ENCODE measurements around the gene WHAMM.

The WHAMM gene

DNA sequence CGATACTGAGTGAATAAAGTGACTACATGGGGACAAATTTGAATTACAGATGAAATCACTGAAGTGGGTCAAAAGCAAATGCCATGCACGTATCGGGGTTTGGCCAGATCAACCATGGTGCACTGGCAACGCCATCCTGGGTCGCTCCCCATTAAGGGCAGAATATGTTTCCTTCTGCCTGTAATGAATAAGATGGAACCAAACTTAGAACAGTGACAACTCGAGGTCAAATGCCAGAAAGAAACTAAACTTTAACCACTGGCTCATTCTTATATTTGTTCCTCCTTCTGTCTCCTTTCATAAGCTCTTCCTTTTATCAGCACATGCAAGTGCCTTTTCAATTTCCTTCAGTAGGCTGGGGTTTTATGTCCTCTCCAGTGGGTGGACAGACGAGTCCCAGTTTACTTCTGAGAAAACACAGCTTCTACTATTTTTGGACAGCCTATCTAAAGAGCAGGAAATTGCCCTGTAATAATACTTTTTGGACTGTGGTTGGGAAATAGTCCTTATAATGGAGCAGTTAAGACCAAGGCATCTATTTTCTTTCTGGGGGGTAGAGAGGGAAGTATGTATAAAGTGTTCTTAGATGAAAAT, 61.4 kb downstream of the WHAMM start:
- H3K4me1 ChIP-seq (ENCODE audit: control insufficient read depth, insufficient read depth, low read length, unreplicated experiment), result peaks cover 8% of the 10 kb centered on the region
- no peak overlapping the region for H3K27ac ChIP-seq (ENCODE audit: low read depth, low read length)
- no peak overlapping the region for H2AFZ ChIP-seq (ENCODE audit: low read length, unreplicated experiment)
- H3K36me3 ChIP-seq (ENCODE audit: insufficient read depth, low read length), result no peaks in the 10 kb centered on the region
- H3K4me3 ChIP-seq (ENCODE audit: low read depth, low read length), result no peak overlapping the region
- no peaks in the 10 kb centered on the region for H3K79me2 ChIP-seq (ENCODE audit: control insufficient read depth, insufficient read depth, low read length, unreplicated experiment)
- H3K27me3 ChIP-seq (ENCODE audit: insufficient read depth, low read length), result no peaks in the 10 kb centered on the region

DNA sequence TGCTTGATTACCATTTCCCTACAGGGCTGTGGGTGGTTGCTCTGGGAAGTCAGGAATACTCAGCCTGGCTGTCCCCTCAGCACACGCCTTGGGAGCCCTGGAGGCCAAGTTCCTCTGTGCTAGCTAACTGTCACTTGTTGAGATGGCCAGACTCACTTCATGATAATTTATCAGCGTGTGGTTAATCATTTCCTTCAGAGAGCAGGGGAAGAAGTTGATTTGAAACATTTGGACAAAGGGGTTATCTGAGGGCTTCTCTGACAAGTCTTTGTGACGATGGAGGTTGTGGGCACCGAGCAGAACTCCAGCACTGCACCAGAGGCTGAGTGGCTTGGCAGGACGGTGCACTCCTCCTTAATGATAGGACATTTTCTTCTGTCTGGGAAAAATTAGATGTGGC, 61.9 kb downstream of the WHAMM start:
- peaks cover 11% of the 10 kb centered on the region for H3K4me1 ChIP-seq (ENCODE audit: control insufficient read depth, insufficient read depth, low read length, unreplicated experiment)
- H3K27me3 ChIP-seq (ENCODE audit: insufficient read depth, low read length), result no peaks in the 10 kb centered on the region
- H2AFZ ChIP-seq (ENCODE audit: low read length, unreplicated experiment), result no peak overlapping the region
- H3K4me3 ChIP-seq (ENCODE audit: low read depth, low read length), result no peak overlapping the region
- H3K27ac ChIP-seq (ENCODE audit: low read depth, low read length), result no peak overlapping the region
- H3K36me3 ChIP-seq (ENCODE audit: insufficient read depth, low read length), result no peaks in the 10 kb centered on the region
- no peaks in the 10 kb centered on the region for H3K79me2 ChIP-seq (ENCODE audit: control insufficient read depth, insufficient read depth, low read length, unreplicated experiment)

DNA sequence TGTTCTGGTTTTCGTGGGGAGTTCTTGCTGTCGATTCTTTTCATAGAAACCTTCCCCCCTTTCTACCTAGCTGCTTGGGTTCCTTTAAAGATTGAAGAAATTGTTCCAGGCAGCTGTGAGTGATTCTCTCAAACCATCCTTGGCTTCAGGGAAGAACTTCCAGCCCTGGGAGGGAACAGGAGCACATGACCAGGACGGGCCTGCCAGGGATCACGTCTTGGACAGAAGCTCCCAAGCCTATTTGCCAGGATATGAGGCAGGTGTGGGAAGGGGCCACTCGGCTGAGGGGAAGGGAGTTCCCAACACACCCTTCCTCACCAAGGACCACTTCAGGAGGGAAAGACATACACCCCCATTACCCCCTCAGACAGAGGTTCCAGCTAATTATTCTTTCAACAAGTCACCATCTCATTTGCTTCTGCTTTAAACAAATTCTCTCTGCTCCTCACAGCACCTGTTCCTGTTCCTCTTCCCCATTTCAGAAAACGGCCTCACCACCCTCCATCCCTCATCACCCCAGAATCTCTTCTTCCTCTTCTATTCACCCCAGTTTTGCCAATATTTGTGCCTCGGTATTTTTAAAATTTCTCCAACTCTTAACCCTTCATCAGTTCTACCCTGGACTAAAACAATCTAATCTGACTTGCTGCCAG, 62.5 kb downstream of the WHAMM start:
- H3K4me1 ChIP-seq (ENCODE audit: control insufficient read depth, insufficient read depth, low read length, unreplicated experiment), result peaks cover 11% of the 10 kb centered on the region
- no peak overlapping the region for H3K4me3 ChIP-seq (ENCODE audit: low read depth, low read length)
- H3K27ac ChIP-seq (ENCODE audit: low read depth, low read length), result no peak overlapping the region
- no peak overlapping the region for H2AFZ ChIP-seq (ENCODE audit: low read length, unreplicated experiment)
- H3K27me3 ChIP-seq (ENCODE audit: insufficient read depth, low read length), result no peaks in the 10 kb centered on the region
- H3K36me3 ChIP-seq (ENCODE audit: insufficient read depth, low read length), result no peaks in the 10 kb centered on the region
- no peaks in the 10 kb centered on the region for H3K79me2 ChIP-seq (ENCODE audit: control insufficient read depth, insufficient read depth, low read length, unreplicated experiment)

GRCh38 chr15:82873000-82873680, 63.7 kb downstream of the WHAMM start:
- Histone ChIP-seq H3K4me3 (ENCODE audit: low read depth, low read length) (no peak overlapping the region), H3K27me3 (ENCODE audit: insufficient read depth, low read length) (no peaks in the 10 kb centered on the region), H3K27ac (ENCODE audit: low read depth, low read length) (no peak overlapping the region), H3K36me3 (ENCODE audit: insufficient read depth, low read length) (no peaks in the 10 kb centered on the region), H3K4me1 (ENCODE audit: control insufficient read depth, insufficient read depth, low read length, unreplicated experiment) (peaks cover 11% of the 10 kb centered on the region), H2AFZ (ENCODE audit: low read length, unreplicated experiment) (no peak overlapping the region), H3K79me2 (ENCODE audit: control insufficient read depth, insufficient read depth, low read length, unreplicated experiment) (no peaks in the 10 kb centered on the region)

GRCh38 chr15:82874267-82874666, 64.8 kb downstream of the WHAMM start:
- Histone ChIP-seq H3K36me3 (ENCODE audit: insufficient read depth, low read length) (no peaks in the 10 kb centered on the region), H2AFZ (ENCODE audit: low read length, unreplicated experiment) (no peak overlapping the region), H3K79me2 (ENCODE audit: control insufficient read depth, insufficient read depth, low read length, unreplicated experiment) (no peaks in the 10 kb centered on the region), H3K27ac (ENCODE audit: low read depth, low read length) (no peak overlapping the region), H3K27me3 (ENCODE audit: insufficient read depth, low read length) (no peaks in the 10 kb centered on the region), H3K4me1 (ENCODE audit: control insufficient read depth, insufficient read depth, low read length, unreplicated experiment) (peaks cover 11% of the 10 kb centered on the region), H3K4me3 (ENCODE audit: low read depth, low read length) (no peak overlapping the region)

DNA sequence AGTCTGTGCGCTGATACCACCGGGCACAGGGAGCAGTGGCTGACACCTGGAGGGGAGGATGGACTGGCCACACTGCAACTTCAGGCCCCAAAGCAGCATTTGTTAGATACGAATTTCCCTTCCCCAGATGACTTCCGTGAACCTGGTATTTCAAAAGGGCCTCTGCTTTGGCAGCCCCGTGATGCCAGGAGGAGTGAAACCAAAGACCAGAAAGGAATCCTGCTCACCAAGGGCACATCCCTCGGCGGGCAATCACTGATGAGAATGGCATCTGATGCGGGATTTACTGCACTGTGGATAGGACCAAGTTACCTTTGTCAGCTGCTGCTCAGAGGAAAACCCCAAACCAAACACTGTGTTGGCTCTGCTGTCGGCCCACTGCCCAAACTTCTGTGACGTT, 65.5 kb downstream of the WHAMM start:
- H3K4me1 ChIP-seq (ENCODE audit: control insufficient read depth, insufficient read depth, low read length, unreplicated experiment), result peaks cover 11% of the 10 kb centered on the region
- H3K79me2 ChIP-seq (ENCODE audit: control insufficient read depth, insufficient read depth, low read length, unreplicated experiment), result no peaks in the 10 kb centered on the region
- no peaks in the 10 kb centered on the region for H3K27me3 ChIP-seq (ENCODE audit: insufficient read depth, low read length)
- H3K27ac ChIP-seq (ENCODE audit: low read depth, low read length), result 0 out of 2 replicates have a peak overlapping the region, but pooled peaks have one; percentile 53
- H2AFZ ChIP-seq (ENCODE audit: low read length, unreplicated experiment), result no peak overlapping the region
- no peak overlapping the region for H3K4me3 ChIP-seq (ENCODE audit: low read depth, low read length)
- no peaks in the 10 kb centered on the region for H3K36me3 ChIP-seq (ENCODE audit: insufficient read depth, low read length)

- no peaks in the 10 kb centered on the region for H3K36me3 ChIP-seq (ENCODE audit: insufficient read depth, low read length)
- no peak overlapping the region for H2AFZ ChIP-seq (ENCODE audit: low read length, unreplicated experiment)
- no peaks in the 10 kb centered on the region for H3K79me2 ChIP-seq (ENCODE audit: control insufficient read depth, insufficient read depth, low read length, unreplicated experiment)
- no peaks in the 10 kb centered on the region for H3K27me3 ChIP-seq (ENCODE audit: insufficient read depth, low read length)
- peaks cover 11% of the 10 kb centered on the region for H3K4me1 ChIP-seq (ENCODE audit: control insufficient read depth, insufficient read depth, low read length, unreplicated experiment)
- H3K27ac ChIP-seq (ENCODE audit: low read depth, low read length), result peak overlapping the region; percentile 53
- 0 out of 2 replicates have a peak overlapping the region, but pooled peaks have one; percentile 10 for H3K4me3 ChIP-seq (ENCODE audit: low read depth, low read length)
Observed at GRCh38 chr15:82875411-82876003, 66.1 kb downstream of the WHAMM start.

GRCh38 chr15:82877825-82878224, 68.4 kb downstream of the WHAMM start:
- no peaks in the 10 kb centered on the region for H3K79me2 ChIP-seq (ENCODE audit: control insufficient read depth, insufficient read depth, low read length, unreplicated experiment)
- no peaks in the 10 kb centered on the region for H3K27me3 ChIP-seq (ENCODE audit: insufficient read depth, low read length)
- no peak overlapping the region for H2AFZ ChIP-seq (ENCODE audit: low read length, unreplicated experiment)
- H3K36me3 ChIP-seq (ENCODE audit: insufficient read depth, low read length), result no peaks in the 10 kb centered on the region
- no peak overlapping the region for H3K4me3 ChIP-seq (ENCODE audit: low read depth, low read length)
- H3K27ac ChIP-seq (ENCODE audit: low read depth, low read length), result no peak overlapping the region
- peaks cover 11% of the 10 kb centered on the region for H3K4me1 ChIP-seq (ENCODE audit: control insufficient read depth, insufficient read depth, low read length, unreplicated experiment)

GRCh38 chr15:82878325-82878724, 68.9 kb downstream of the WHAMM start:
- Histone ChIP-seq H2AFZ (ENCODE audit: low read length, unreplicated experiment) (no peak overlapping the region), H3K27me3 (ENCODE audit: insufficient read depth, low read length) (no peaks in the 10 kb centered on the region), H3K36me3 (ENCODE audit: insufficient read depth, low read length) (no peaks in the 10 kb centered on the region), H3K4me3 (ENCODE audit: low read depth, low read length) (no peak overlapping the region), H3K27ac (ENCODE audit: low read depth, low read length) (no peak overlapping the region), H3K4me1 (ENCODE audit: control insufficient read depth, insufficient read depth, low read length, unreplicated experiment) (peaks cover 11% of the 10 kb centered on the region), H3K79me2 (ENCODE audit: control insufficient read depth, insufficient read depth, low read length, unreplicated experiment) (no peaks in the 10 kb centered on the region)

- H3K79me2 ChIP-seq (ENCODE audit: control insufficient read depth, insufficient read depth, low read length, unreplicated experiment), result no peaks in the 10 kb centered on the region
- H2AFZ ChIP-seq (ENCODE audit: low read length, unreplicated experiment), result no peak overlapping the region
- H3K4me1 ChIP-seq (ENCODE audit: control insufficient read depth, insufficient read depth, low read length, unreplicated experiment), result peaks cover 4% of the 10 kb centered on the region
- no peaks in the 10 kb centered on the region for H3K36me3 ChIP-seq (ENCODE audit: insufficient read depth, low read length)
- H3K27ac ChIP-seq (ENCODE audit: low read depth, low read length), result no peak overlapping the region
- H3K4me3 ChIP-seq (ENCODE audit: low read depth, low read length), result no peak overlapping the region
- no peaks in the 10 kb centered on the region for H3K27me3 ChIP-seq (ENCODE audit: insufficient read depth, low read length)
Observed at GRCh38 chr15:82880704-82881103, 71.3 kb downstream of the WHAMM start.
